ENCODE measurements around the gene MTMR3. TPM values are rescaled to one million over a fixed set of nuclear protein-coding genes. Genes with fewer than 3 reads are reported as not detected.

The MTMR3 gene
- total RNA-seq, 2 experiments from 2014 or later = 17.6 to 22.2 TPM

GRCh38 chr22:29933619-29934018 is 50.6 kb downstream of the MTMR3 start:
- intact Hi-C loops (cut with micrococcal nuclease; ENCODE audit: unreplicated experiment) = no loop called here
- Histone ChIP-seq H3K27ac (ENCODE audit: low read depth, low read length, poor library complexity, severe bottlenecking) (no peak overlapping the region), H3K4me1 (ENCODE audit: insufficient read depth, low read length, poor library complexity, severe bottlenecking) (no peaks in the 10 kb centered on the region), H3K4me3 (ENCODE audit: low read depth, low read length, poor library complexity, severe bottlenecking) (no peak overlapping the region), H3K9me2 (ENCODE audit: insufficient read depth, low read length) (no peaks in the 10 kb centered on the region), H3K4me2 (ENCODE audit: low read length) (no peak overlapping the region), H2AFZ (ENCODE audit: low read length) (no peak overlapping the region), H3K9me3 (ENCODE audit: low read length) (no peaks in the 10 kb centered on the region), H3K79me2 (ENCODE audit: insufficient read depth, low read depth, low read length) (no peaks in the 10 kb centered on the region), H3K36me3 (ENCODE audit: insufficient read depth, low read length) (no peaks in the 10 kb centered on the region), H4K20me1 (ENCODE audit: insufficient read depth, low read length) (peaks cover 20% of the 10 kb centered on the region; the same call in 1 of the 2 replicates)
- CTCF ChIA-PET (ENCODE audit: unreplicated experiment) = no interaction called here
- DNase-seq (ENCODE audit: low spot score) = no peak
- no peak for TF ChIP-seq CTCF (conservative IDR thresholded peaks at IDR 0.05; ENCODE audit: low read length)
- no peak for TF ChIP-seq EZH2phosphoT487 (IDR thresholded peaks at IDR 0.05; ENCODE audit: borderline replicate concordance, low read depth, low read length)
- POLR2A ChIA-PET = interaction anchor here (0.7 to 1.5 kb wide), 2 partner anchors 29 to 89 kb away, joined by 3 to 4 read pairs; no protein-coding TSS in a partner anchor
- BruUV-seq (replicated peaks) = no TSS peak

DNA sequence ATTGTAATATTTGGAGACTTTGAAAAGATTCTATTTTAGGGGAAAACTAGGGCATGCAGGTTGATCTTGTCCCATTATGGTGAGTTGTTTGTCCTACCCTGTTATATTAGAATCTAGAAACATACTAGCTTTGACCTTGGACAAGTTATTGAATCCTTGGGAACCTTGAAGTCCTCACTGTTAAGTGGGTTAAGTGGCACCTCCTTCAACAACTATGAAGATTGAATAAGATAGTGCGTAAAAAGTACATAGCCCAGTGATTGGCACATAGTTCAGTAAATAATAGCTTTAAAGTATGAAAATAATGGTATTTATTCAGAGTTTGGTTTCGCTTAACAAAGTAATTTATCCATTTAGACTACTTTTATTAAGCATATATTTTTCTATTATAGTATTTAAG is 51.6 kb downstream of the MTMR3 start:
- Histone ChIP-seq H3K9me2 (ENCODE audit: insufficient read depth, low read length) (no peaks in the 10 kb centered on the region), H3K79me2 (ENCODE audit: insufficient read depth, low read depth, low read length) (no peaks in the 10 kb centered on the region), H3K4me1 (ENCODE audit: insufficient read depth, low read length, poor library complexity, severe bottlenecking) (no peaks in the 10 kb centered on the region), H3K27ac (ENCODE audit: low read depth, low read length, poor library complexity, severe bottlenecking) (no peak overlapping the region), H4K20me1 (ENCODE audit: insufficient read depth, low read length) (peaks cover 20% of the 10 kb centered on the region; the same call in 1 of the 2 replicates), H3K9me3 (ENCODE audit: low read length) (no peaks in the 10 kb centered on the region), H2AFZ (ENCODE audit: low read length) (no peak overlapping the region), H3K4me2 (ENCODE audit: low read length) (no peak overlapping the region), H3K36me3 (ENCODE audit: insufficient read depth, low read length) (no peaks in the 10 kb centered on the region), H3K4me3 (ENCODE audit: low read depth, low read length, poor library complexity, severe bottlenecking) (no peak overlapping the region)
- POLR2A ChIA-PET = interaction anchor here (0.7 to 1.5 kb wide), 2 partner anchors 19 to 30 kb away, joined by 4 read pairs; no protein-coding TSS in a partner anchor
- intact Hi-C loops (cut with micrococcal nuclease; ENCODE audit: unreplicated experiment) = no loop called here
- TF ChIP-seq EZH2phosphoT487 (IDR thresholded peaks at IDR 0.05; ENCODE audit: borderline replicate concordance, low read depth, low read length) (no peak), CTCF (conservative IDR thresholded peaks at IDR 0.05; ENCODE audit: low read length) (no peak)
- CTCF ChIA-PET (ENCODE audit: unreplicated experiment) = no interaction called here
- BruUV-seq (replicated peaks) = no TSS peak
- DNase-seq (ENCODE audit: low spot score) = no peak

DNA sequence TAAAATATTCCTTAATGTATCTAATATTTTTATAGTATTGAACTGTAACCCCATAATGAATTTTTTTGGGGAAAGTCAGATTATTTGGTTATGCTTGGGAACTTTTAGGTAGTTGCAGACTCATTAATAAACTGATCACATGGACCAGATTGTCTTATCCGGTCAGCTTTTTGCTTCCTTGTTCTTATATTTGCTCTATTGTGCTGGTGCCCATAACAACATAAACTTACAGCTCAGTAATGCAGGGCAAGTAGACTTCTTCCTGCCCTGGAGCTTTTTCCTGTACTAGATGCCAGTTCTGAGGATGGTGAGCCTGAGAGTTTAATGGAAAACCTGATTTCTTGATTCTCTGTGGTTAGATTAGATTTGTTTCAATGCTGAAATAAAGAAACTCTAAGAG is 53.2 kb downstream of the MTMR3 start:
- intact Hi-C loops (cut with micrococcal nuclease; ENCODE audit: unreplicated experiment) = no loop called here
- Histone ChIP-seq H3K9me3 (ENCODE audit: low read length) (no peaks in the 10 kb centered on the region), H3K4me2 (ENCODE audit: low read length) (no peak overlapping the region), H2AFZ (ENCODE audit: low read length) (no peak overlapping the region), H3K36me3 (ENCODE audit: insufficient read depth, low read length) (no peaks in the 10 kb centered on the region), H4K20me1 (ENCODE audit: insufficient read depth, low read length) (peaks cover 20% of the 10 kb centered on the region; the same call in 1 of the 2 replicates), H3K79me2 (ENCODE audit: insufficient read depth, low read depth, low read length) (no peaks in the 10 kb centered on the region), H3K9me2 (ENCODE audit: insufficient read depth, low read length) (no peaks in the 10 kb centered on the region), H3K4me1 (ENCODE audit: insufficient read depth, low read length, poor library complexity, severe bottlenecking) (no peaks in the 10 kb centered on the region), H3K4me3 (ENCODE audit: low read depth, low read length, poor library complexity, severe bottlenecking) (no peak overlapping the region), H3K27ac (ENCODE audit: low read depth, low read length, poor library complexity, severe bottlenecking) (no peak overlapping the region)
- CTCF ChIA-PET (ENCODE audit: unreplicated experiment) = no interaction called here
- DNase-seq (ENCODE audit: low spot score) = no peak
- no TSS peak for BruUV-seq (replicated peaks)
- POLR2A ChIA-PET = no interaction called here
- TF ChIP-seq CTCF (conservative IDR thresholded peaks at IDR 0.05; ENCODE audit: low read length) (no peak), EZH2phosphoT487 (IDR thresholded peaks at IDR 0.05; ENCODE audit: borderline replicate concordance, low read depth, low read length) (no peak)

Measured in OCI-LY7 (cell line).